ENCODE data around the gene MYOM1. TPM values are rescaled to one million over a fixed set of nuclear protein-coding genes. Genes with fewer than 3 reads are reported as not detected.

The MYOM1 gene
- total RNA-seq, 1 experiment from 2014 or later, result 0.37 TPM

- POLR2A ChIA-PET (ENCODE audit: low non-redundant PET), result no interaction called here
- intact Hi-C loops (cut with micrococcal nuclease; ENCODE audit: unreplicated experiment), result no loop called here
- DNase-seq (ENCODE audit: low spot score), result no peak
- BruUV-seq (replicated peaks), result no TSS peak
- CTCF ChIA-PET, result no interaction called here
- Histone ChIP-seq H3K27me3 (replicated peaks; ENCODE audit: insufficient read depth, low read depth, low read length, poor library complexity) (no peaks in the 10 kb centered on the region), H3K27ac (ENCODE audit: low read depth, low read length, poor library complexity, severe bottlenecking) (peak overlapping the region; percentile 51), H3K36me3 (ENCODE audit: insufficient read depth, low read length, poor library complexity, severe bottlenecking) (peaks cover 3% of the 10 kb centered on the region), H3K9me3 (ENCODE audit: low read depth, low read length, poor library complexity, severe bottlenecking) (no peaks in the 10 kb centered on the region), H3K4me1 (ENCODE audit: insufficient read depth, low read length, poor library complexity, severe bottlenecking) (peaks cover 49% of the 10 kb centered on the region), H3K4me3 (ENCODE audit: low read depth, low read length, poor library complexity, severe bottlenecking) (no peak overlapping the region)
- TF ChIP-seq EZH2 (IDR thresholded peaks at IDR 0.05; ENCODE audit: borderline replicate concordance, low read depth, low read length, poor library complexity, severe bottlenecking), result no peak
- TF ChIP-seq, protein P1, sequence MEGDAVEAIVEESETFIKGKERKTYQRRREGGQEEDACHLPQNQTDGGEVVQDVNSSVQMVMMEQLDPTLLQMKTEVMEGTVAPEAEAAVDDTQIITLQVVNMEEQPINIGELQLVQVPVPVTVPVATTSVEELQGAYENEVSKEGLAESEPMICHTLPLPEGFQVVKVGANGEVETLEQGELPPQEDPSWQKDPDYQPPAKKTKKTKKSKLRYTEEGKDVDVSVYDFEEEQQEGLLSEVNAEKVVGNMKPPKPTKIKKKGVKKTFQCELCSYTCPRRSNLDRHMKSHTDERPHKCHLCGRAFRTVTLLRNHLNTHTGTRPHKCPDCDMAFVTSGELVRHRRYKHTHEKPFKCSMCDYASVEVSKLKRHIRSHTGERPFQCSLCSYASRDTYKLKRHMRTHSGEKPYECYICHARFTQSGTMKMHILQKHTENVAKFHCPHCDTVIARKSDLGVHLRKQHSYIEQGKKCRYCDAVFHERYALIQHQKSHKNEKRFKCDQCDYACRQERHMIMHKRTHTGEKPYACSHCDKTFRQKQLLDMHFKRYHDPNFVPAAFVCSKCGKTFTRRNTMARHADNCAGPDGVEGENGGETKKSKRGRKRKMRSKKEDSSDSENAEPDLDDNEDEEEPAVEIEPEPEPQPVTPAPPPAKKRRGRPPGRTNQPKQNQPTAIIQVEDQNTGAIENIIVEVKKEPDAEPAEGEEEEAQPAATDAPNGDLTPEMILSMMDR (conservative IDR thresholded peaks at IDR 0.05; ENCODE audit: low read depth, low read length), result no peak
These were observed 46.4 kb upstream of the MYOM1 start for GRCh38 chr18:3266062-3266608.

GRCh38 chr18:3265564-3266033 is 45.8 kb upstream of the MYOM1 start:
- no peaks in the 10 kb centered on the region for H3K9me3 ChIP-seq (ENCODE audit: low read depth, low read length, poor library complexity, severe bottlenecking)
- H3K4me3 ChIP-seq (ENCODE audit: low read depth, low read length, poor library complexity, severe bottlenecking), result no peak overlapping the region
- intact Hi-C loops (cut with micrococcal nuclease; ENCODE audit: unreplicated experiment), result no loop called here
- peak overlapping the region; percentile 51 for H3K27ac ChIP-seq (ENCODE audit: low read depth, low read length, poor library complexity, severe bottlenecking)
- BruUV-seq (replicated peaks), result no TSS peak
- ChIA-PET POLR2A (ENCODE audit: low non-redundant PET) (no interaction called here), CTCF (no interaction called here)
- H3K4me1 ChIP-seq (ENCODE audit: insufficient read depth, low read length, poor library complexity, severe bottlenecking), result peaks cover 49% of the 10 kb centered on the region
- no peak for DNase-seq (ENCODE audit: low spot score)
- H3K36me3 ChIP-seq (ENCODE audit: insufficient read depth, low read length, poor library complexity, severe bottlenecking), result peaks cover under 1% of the 10 kb centered on the region
- TF ChIP-seq EZH2 (IDR thresholded peaks at IDR 0.05; ENCODE audit: borderline replicate concordance, low read depth, low read length, poor library complexity, severe bottlenecking), result no peak
- TF ChIP-seq, protein P1 (conservative IDR thresholded peaks at IDR 0.05; ENCODE audit: low read depth, low read length), result no peak
- no peaks in the 10 kb centered on the region for H3K27me3 ChIP-seq (replicated peaks; ENCODE audit: insufficient read depth, low read depth, low read length, poor library complexity)

- no peak for TF ChIP-seq EZH2 (IDR thresholded peaks at IDR 0.05; ENCODE audit: borderline replicate concordance, low read depth, low read length, poor library complexity, severe bottlenecking)
- TF ChIP-seq, protein P1 (conservative IDR thresholded peaks at IDR 0.05; ENCODE audit: low read depth, low read length), result no peak
- DNase-seq (ENCODE audit: low spot score), result no peak
- Histone ChIP-seq H3K4me1 (ENCODE audit: insufficient read depth, low read length, poor library complexity, severe bottlenecking) (peaks cover 49% of the 10 kb centered on the region), H3K27me3 (replicated peaks; ENCODE audit: insufficient read depth, low read depth, low read length, poor library complexity) (no peaks in the 10 kb centered on the region), H3K36me3 (ENCODE audit: insufficient read depth, low read length, poor library complexity, severe bottlenecking) (no peaks in the 10 kb centered on the region), H3K27ac (ENCODE audit: low read depth, low read length, poor library complexity, severe bottlenecking) (peak overlapping the region; percentile 51), H3K9me3 (ENCODE audit: low read depth, low read length, poor library complexity, severe bottlenecking) (no peaks in the 10 kb centered on the region), H3K4me3 (ENCODE audit: low read depth, low read length, poor library complexity, severe bottlenecking) (peak overlapping the region; percentile 94)
- ChIA-PET CTCF (interaction anchor here (0.5 kb wide), 1 partner anchor 80 kb away, joined by 3 read pairs; no protein-coding TSS in a partner anchor), POLR2A (ENCODE audit: low non-redundant PET) (interaction anchor here (0.6 kb wide), 2 partner anchors 45 to 402 kb away, joined by 3 read pairs; no protein-coding TSS in a partner anchor)
- no TSS peak for BruUV-seq (replicated peaks)
- intact Hi-C loops (cut with micrococcal nuclease; ENCODE audit: unreplicated experiment), result no loop called here
These were observed 44.6 kb upstream of the MYOM1 start for GRCh38 chr18:3264362-3264761.
